Stimulated activated CD4-positive, alpha-beta T cell treated with anti-CD3 and anti-CD28 coated beads, Interleukin-2, amount 100 ng/mL, for 48 hours (primary cell): ENCODE measurements around the gene TOMM40.
"Not testable (repeated sequence)": the region's sequence is repeated elsewhere in the genome, so short reads cannot be mapped to it uniquely, and the experiment has no call there.

Source experiments
- DNase-seq, 2 donors: peaks; one replicate each; pipeline ENCODE4 v3.0.0-alpha.2; 2020

The TOMM40 gene

GRCh38 chr19:44900328-44901244 is 9.5 kb downstream of the TOMM40 start:
- DNase-seq = no peak

GRCh38 chr19:44903216-44903601 is 12.2 kb downstream of the TOMM40 start:
- DNase-seq = no peak

- DNase-seq = peak; percentile 82 to 88
These were observed 12.8 kb downstream of the TOMM40 start for GRCh38 chr19:44903602-44904425.

- peak in 1 of 2 donors; percentile 13 for DNase-seq
These were observed 13.5 kb downstream of the TOMM40 start for GRCh38 chr19:44904426-44904994.

- no peak for DNase-seq
These were observed 14.5 kb downstream of the TOMM40 start, which contains the start of gene APOE for GRCh38 chr19:44905437-44906160. Gene APOE (plus strand): TSS chr19:44905796. CDS start chr19:44906625, 829 bp downstream.

GRCh38 chr19:44907613-44908012 is 16.6 kb downstream of the TOMM40 start:
- no peak for DNase-seq

GRCh38 chr19:44908074-44908835 is 17.2 kb downstream of the TOMM40 start:
- no peak for DNase-seq

- DNase-seq = no peak
These were observed 17.8 kb downstream of the TOMM40 start for GRCh38 chr19:44908836-44909261.

- no peak for DNase-seq
These were observed 18.7 kb downstream of the TOMM40 start for GRCh38 chr19:44909775-44910174.

- DNase-seq = not testable (repeated sequence)
These were observed 20.8 kb downstream of the TOMM40 start for GRCh38 chr19:44911896-44912295.

GRCh38 chr19:44912854-44913253 is 21.8 kb downstream of the TOMM40 start:
- DNase-seq = no peak

GRCh38 chr19:44913512-44914432 is 22.7 kb downstream of the TOMM40 start:
- DNase-seq = not testable (repeated sequence)

GRCh38 chr19:44914433-44915206 is 23.6 kb downstream of the TOMM40 start, which contains the start of gene APOC1:
Gene APOC1 (plus strand): TSS chr19:44914608. CDS start chr19:44914892, 284 bp downstream.
- peak; percentile 66 to 71 for DNase-seq

- DNase-seq = no peak
These were observed 33.2 kb downstream of the TOMM40 start for GRCh38 chr19:44924243-44924725.

- no peak for DNase-seq
These were observed 34.2 kb downstream of the TOMM40 start for GRCh38 chr19:44925114-44925891.

GRCh38 chr19:44926245-44927077 is 35.4 kb downstream of the TOMM40 start:
- DNase-seq = not testable (repeated sequence)

GRCh38 chr19:44927746-44928145 is 36.7 kb downstream of the TOMM40 start:
- DNase-seq = no peak

- DNase-seq = no peak
These were observed 39.0 kb downstream of the TOMM40 start for GRCh38 chr19:44930088-44930487.
